A549 (cell line): Measurements from ENCODE around the gene TEKT5. TPM values are rescaled to one million over a fixed set of nuclear protein-coding genes. Genes with fewer than 3 reads are reported as not detected.

Source experiments
- ATAC-seq, 2 experiments: fragments of 200-7000 bp in 1 of 2; fragments of >200 bp in 1 of 2; cut with Nextera tagmentation in 1 of 2; cut with Tn5 transposase in 1 of 2; 3 replicates each; pipeline versions ENCODE4 v1.8.0 to v1.9.1; 2018 to 2020; ENCODE audit warnings: mild to moderate bottlenecking in 1 of 2, moderate library complexity in 1 of 2
- CTCF ChIA-PET: fragments of 300-600 bp; sonication (Branson Sonifier 250); formaldehyde crosslinking; extraction: SDS; loops from one replicate; lab custom pipeline; 2021; ENCODE audit warnings: antibody characterized with exemption, inconsistent platforms; lab: Yijun Ruan, JAX
- POLR2A ChIA-PET: fragments of 350-600 bp; formaldehyde crosslinking; extraction: SDS; loops from one replicate; lab custom pipeline; 2021; ENCODE audit warnings: antibody characterized with exemption, inconsistent platforms; lab: Yijun Ruan, JAX
- DNase-seq, 2 experiments: peaks; one replicate each; pipeline versions ENCODE4 v3.0.0 to v3.0.0-alpha.2; 2011 to 2016; ENCODE audit warnings: low read depth in 1 of 2, low spot score in 1 of 2
- FAIRE-seq: peaks from 2 replicates; lab custom pipeline; 2011; peaks lifted over from hg19 to GRCh38; lab: Jason Lieb, UNC
- H3K27ac ChIP-seq, 2 experiments: fragments of >200 bp; sonication (Bioruptor Twin); formaldehyde crosslinking; 3 replicates each; pipeline ENCODE4 v1.5.1; 2016 to 2017
- H3K4me1 ChIP-seq: fragments of >200 bp; sonication (Bioruptor Twin); formaldehyde crosslinking; 3 replicates; pipeline ENCODE4 v1.6.1; 2016
- H3K4me2 ChIP-seq: fragments of >200 bp; sonication (Bioruptor Twin); formaldehyde crosslinking; 3 replicates; pipeline ENCODE4 v1.6.1; 2016
- H3K4me3 ChIP-seq: fragments of >200 bp; sonication (Bioruptor Twin); formaldehyde crosslinking; 3 replicates; pipeline ENCODE4 v1.5.1; 2016
- H3K9me3 ChIP-seq: fragments of >200 bp; sonication (Bioruptor Twin); formaldehyde crosslinking; 3 replicates; pipeline ENCODE4 v1.6.1; 2016
- CBX8 ChIP-seq: fragments of 200-600 bp; sonication (generic); IDR thresholded peaks from 2 replicates; pipeline ENCODE4 v1.6.1; 2016
- CEBPB ChIP-seq, 2 experiments: fragments of >200 bp in 1 of 2; sonication (Bioruptor Twin) in 1 of 2; formaldehyde crosslinking in 1 of 2; IDR thresholded peaks; 2 replicates each; pipeline ENCODE4 v1.6.1; 2012 to 2016
- EHMT2 ChIP-seq: fragments of 200-600 bp; sonication (generic); IDR thresholded peaks from 2 replicates; pipeline ENCODE4 v1.6.1; 2016; ENCODE audit warnings: antibody characterized with exemption, low read depth, mild to moderate bottlenecking, moderate library complexity
- EP300 ChIP-seq, 2 experiments: fragments of >200 bp; sonication (Bioruptor Twin); formaldehyde crosslinking; IDR thresholded peaks; 2 replicates in 1 of 2; 3 replicates in 1 of 2; pipeline ENCODE4 v1.6.1; 2016 to 2017
- ESRRA ChIP-seq: fragments of 150-350 bp; IDR thresholded peaks from 2 replicates; pipeline ENCODE4 v1.6.1; 2014; ENCODE audit warnings: mild to moderate bottlenecking, low read length, borderline replicate concordance
- FOSL2 ChIP-seq, 2 experiments: fragments of 450-650 bp in 1 of 2; fragments of >200 bp in 1 of 2; sonication (Bioruptor Twin) in 1 of 2; formaldehyde crosslinking; IDR thresholded peaks; 2 replicates each; pipeline versions ENCODE4 v1.5.0 to v1.6.1; 2016 to 2020; ENCODE audit warnings: mild to moderate bottlenecking in 1 of 2, moderate library complexity in 1 of 2
- GATA3 ChIP-seq: IDR thresholded peaks from 2 replicates; pipeline ENCODE4 v1.6.1; 2012; ENCODE audit warnings: borderline replicate concordance
- HOXB5 ChIP-seq: fragments of 250-450 bp; sonication (Bioruptor Pico); IDR thresholded peaks from 2 replicates; pipeline ENCODE4 v1.5.0; 2020; ENCODE audit warnings: mild to moderate bottlenecking, moderate library complexity
- JUN ChIP-seq, 2 experiments: fragments of >200 bp; sonication (Bioruptor Twin); formaldehyde crosslinking; IDR thresholded peaks; 2 replicates in 1 of 2; 3 replicates in 1 of 2; pipeline ENCODE4 v1.6.1; 2016 to 2017
- JUNB ChIP-seq: fragments of >200 bp; sonication (Bioruptor Twin); formaldehyde crosslinking; IDR thresholded peaks from 2 replicates; pipeline ENCODE4 v1.6.1; 2016
- KDM1A ChIP-seq: fragments of 200-600 bp; sonication (generic); IDR thresholded peaks from 2 replicates; pipeline ENCODE4 v1.6.1; 2016; ENCODE audit warnings: low read depth, mild to moderate bottlenecking
- KDM5A ChIP-seq: fragments of 200-600 bp; sonication (generic); IDR thresholded peaks from 2 replicates; pipeline ENCODE4 v1.6.1; 2016; ENCODE audit warnings: antibody characterized with exemption, mild to moderate bottlenecking
- MAFK ChIP-seq: fragments of 450-650 bp; IDR thresholded peaks from 2 replicates; pipeline ENCODE4 v1.6.1; 2014; ENCODE audit not compliant: partially characterized antibody
- MYC ChIP-seq: IDR thresholded peaks from 2 replicates; pipeline ENCODE4 v1.6.1; 2012; ENCODE audit warnings: mild to moderate bottlenecking, inconsistent platforms, low read length, improper control_type of control experiment, borderline replicate concordance
- NPAS2 ChIP-seq: fragments of 250-450 bp; sonication (Bioruptor Pico); IDR thresholded peaks from 2 replicates; pipeline ENCODE4 v1.8.0; 2022; ENCODE audit warnings: mild to moderate bottlenecking, moderate library complexity, borderline replicate concordance
- NR3C1 ChIP-seq: fragments of >200 bp; sonication (Bioruptor Twin); formaldehyde crosslinking; IDR thresholded peaks from 3 replicates; pipeline ENCODE4 v1.6.1; 2017
- PBX3 ChIP-seq: IDR thresholded peaks from 2 replicates; pipeline ENCODE4 v1.6.1; 2012
- POLR2AphosphoS2 ChIP-seq: conservative IDR thresholded peaks from 2 replicates; pipeline ENCODE4 v1.6.1; 2012; ENCODE audit warnings: low read length, improper control_type of control experiment, inconsistent platforms
- RAD21 ChIP-seq, 2 experiments: fragments of >200 bp in 1 of 2; sonication (Bioruptor Twin) in 1 of 2; formaldehyde crosslinking in 1 of 2; IDR thresholded peaks in 1 of 2; conservative IDR thresholded peaks in 1 of 2; 2 replicates in 1 of 2; 3 replicates in 1 of 2; pipeline ENCODE4 v1.6.1; 2012 to 2018; ENCODE audit warnings: inconsistent platforms in 1 of 2
- RARB ChIP-seq: fragments of 250-450 bp; sonication (Bioruptor Pico); IDR thresholded peaks from 2 replicates; pipeline ENCODE4 v1.8.0; 2021; ENCODE audit warnings: mild to moderate bottlenecking, moderate library complexity
- RCOR1 ChIP-seq: fragments of 150-350 bp; IDR thresholded peaks from 2 replicates; pipeline ENCODE4 v1.6.1; 2014; ENCODE audit warnings: antibody characterized with exemption, low read length, low read depth
- REST ChIP-seq: fragments of 200-600 bp; sonication (generic); IDR thresholded peaks from 2 replicates; pipeline ENCODE4 v1.6.1; 2016; ENCODE audit warnings: antibody characterized with exemption, mild to moderate bottlenecking, moderate library complexity
- RFX5 ChIP-seq: fragments of 450-650 bp; IDR thresholded peaks from 2 replicates; pipeline ENCODE4 v1.7.1; 2014; ENCODE audit warnings: antibody characterized with exemption, mild to moderate bottlenecking, moderate library complexity
- RNF2 ChIP-seq: fragments of 200-600 bp; sonication (generic); IDR thresholded peaks from 2 replicates; pipeline ENCODE4 v1.6.1; 2016; ENCODE audit warnings: low read depth, mild to moderate bottlenecking, antibody characterized with exemption, moderate library complexity, borderline replicate concordance
- TFCP2L1 ChIP-seq: fragments of 250-450 bp; sonication (Bioruptor Pico); IDR thresholded peaks from 2 replicates; pipeline ENCODE4 v1.5.0; 2021; ENCODE audit warnings: mild to moderate bottlenecking
- USF2 ChIP-seq: fragments of 450-650 bp; IDR thresholded peaks from 2 replicates; pipeline ENCODE4 v1.6.1; 2014; ENCODE audit warnings: antibody characterized with exemption
- WGBS: methylation state at CpG from one replicate; pipeline ENCODE4 v1.1.6; 2017; ENCODE audit errors: missing lambda C conversion rate; 5-methylcytosine and 5-hydroxymethylcytosine counted together
- polyA plus RNA-seq, 4 experiments: library from polyadenylated mRNA; depleted of rRNA in 3 of 4; stranded (reverse); fragments of >200 nt; fragmentation: RNase III in 1 of 4; extraction: RNeasy Plus Mini Kit Qiagen cat#74134 plus additional on column Dnase treatment in 1 of 4; gene quantifications; 2 replicates in 3 of 4; 3 replicates in 1 of 4; pipeline ENCODE4 v1.2.3, GENCODE V29; 2011 to 2017
- TF ChIP-seq, protein P1 (sequence below): fragments of >200 bp; sonication (Bioruptor Twin); formaldehyde crosslinking; IDR thresholded peaks from 3 replicates; pipeline ENCODE4 v1.5.1; 2016
- TF ChIP-seq, protein P2 (sequence below): IDR thresholded peaks from 2 replicates; pipeline ENCODE4 v1.6.1; 2012

Gene TEKT5
- polyA plus RNA-seq, 2 of the 4 experiments (the other 2 are of a cell fraction): 0.14 TPM; not detected in 1

- 72% methylated on average over 9 of the region's 10 CpGs for WGBS
- H3K4me2 ChIP-seq: no peak overlapping the region
- no peak overlapping the region for H3K27ac ChIP-seq
- no peaks in the 10 kb centered on the region for H3K9me3 ChIP-seq
- FAIRE-seq (no peak), DNase-seq (no peak), ATAC-seq (no peak)
- no peak overlapping the region for H3K4me3 ChIP-seq
- TF ChIP-seq REST: no peak
- no peak for TF ChIP-seq JUNB
- no peak for TF ChIP-seq GATA3
- no peak for TF ChIP-seq KDM5A
- no peak for TF ChIP-seq RFX5
- TF ChIP-seq CBX8: no peak
- TF ChIP-seq RAD21 (conservative IDR thresholded peaks at IDR 0.05 in 1 of 2, IDR thresholded peaks at IDR 0.05 in 1 of 2): no peak
- no peak for TF ChIP-seq KDM1A
- TF ChIP-seq RCOR1: no peak
- TF ChIP-seq MYC: no peak
- no peak for TF ChIP-seq MAFK
- TF ChIP-seq EP300 (IDR thresholded peaks at IDR 0.05): no peak
- CTCF ChIA-PET: no interaction called here
- no peaks in the 10 kb centered on the region for H3K4me1 ChIP-seq
- POLR2A ChIA-PET: no interaction called here
These were observed 6.4 kb downstream of the TEKT5 start for GRCh38 chr16:10688291-10688690.

- Histone ChIP-seq H3K4me3 (no peak overlapping the region), H3K4me2 (no peak overlapping the region), H3K4me1 (no peaks in the 10 kb centered on the region), H3K9me3 (no peaks in the 10 kb centered on the region), H3K27ac (no peak overlapping the region)
- FAIRE-seq (no peak), ATAC-seq (no peak), DNase-seq (no peak)
- POLR2A ChIA-PET: no interaction called here
- no peak for TF ChIP-seq CEBPB (IDR thresholded peaks at IDR 0.05)
- TF ChIP-seq, protein P1, sequence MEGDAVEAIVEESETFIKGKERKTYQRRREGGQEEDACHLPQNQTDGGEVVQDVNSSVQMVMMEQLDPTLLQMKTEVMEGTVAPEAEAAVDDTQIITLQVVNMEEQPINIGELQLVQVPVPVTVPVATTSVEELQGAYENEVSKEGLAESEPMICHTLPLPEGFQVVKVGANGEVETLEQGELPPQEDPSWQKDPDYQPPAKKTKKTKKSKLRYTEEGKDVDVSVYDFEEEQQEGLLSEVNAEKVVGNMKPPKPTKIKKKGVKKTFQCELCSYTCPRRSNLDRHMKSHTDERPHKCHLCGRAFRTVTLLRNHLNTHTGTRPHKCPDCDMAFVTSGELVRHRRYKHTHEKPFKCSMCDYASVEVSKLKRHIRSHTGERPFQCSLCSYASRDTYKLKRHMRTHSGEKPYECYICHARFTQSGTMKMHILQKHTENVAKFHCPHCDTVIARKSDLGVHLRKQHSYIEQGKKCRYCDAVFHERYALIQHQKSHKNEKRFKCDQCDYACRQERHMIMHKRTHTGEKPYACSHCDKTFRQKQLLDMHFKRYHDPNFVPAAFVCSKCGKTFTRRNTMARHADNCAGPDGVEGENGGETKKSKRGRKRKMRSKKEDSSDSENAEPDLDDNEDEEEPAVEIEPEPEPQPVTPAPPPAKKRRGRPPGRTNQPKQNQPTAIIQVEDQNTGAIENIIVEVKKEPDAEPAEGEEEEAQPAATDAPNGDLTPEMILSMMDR: no peak
- no peak for TF ChIP-seq NPAS2 (CRISPR knock-in tag)
- no peak for TF ChIP-seq ESRRA
- TF ChIP-seq, protein P2, sequence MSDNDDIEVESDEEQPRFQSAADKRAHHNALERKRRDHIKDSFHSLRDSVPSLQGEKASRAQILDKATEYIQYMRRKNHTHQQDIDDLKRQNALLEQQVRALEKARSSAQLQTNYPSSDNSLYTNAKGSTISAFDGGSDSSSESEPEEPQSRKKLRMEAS: no peak
- TF ChIP-seq RARB (CRISPR knock-in tag): no peak
- WGBS: 69% methylated on average over 7 of the region's 7 CpGs
- CTCF ChIA-PET: interaction anchor here (0.8 to 1.7 kb wide), 2 partner anchors 17 to 171 kb away, joined by 3 to 4 read pairs; no protein-coding TSS in a partner anchor
These were observed 9.0 kb downstream of the TEKT5 start for GRCh38 chr16:10685709-10686108.

- POLR2A ChIA-PET: no interaction called here
- WGBS: 63% methylated on average over 13 of the region's 14 CpGs
- ATAC-seq (no peak), FAIRE-seq (no peak), DNase-seq (no peak)
- no peaks in the 10 kb centered on the region for H3K4me1 ChIP-seq
- CTCF ChIA-PET: interaction anchor here (0.6 to 1.7 kb wide), 2 partner anchors 16 to 456 kb away, joined by 3 to 4 read pairs; no protein-coding TSS in a partner anchor
- no peak overlapping the region for H3K4me2 ChIP-seq
- no peak overlapping the region for H3K27ac ChIP-seq
- no peak overlapping the region for H3K4me3 ChIP-seq
- TF ChIP-seq RNF2 (no peak), FOSL2 (IDR thresholded peaks at IDR 0.05) (no peak), FOSL2 (CRISPR knock-in tag; IDR thresholded peaks at IDR 0.05) (no peak), ESRRA (no peak), JUN (IDR thresholded peaks at IDR 0.05) (no peak), TFCP2L1 (CRISPR knock-in tag) (no peak), RFX5 (no peak), HOXB5 (CRISPR knock-in tag) (no peak), EHMT2 (no peak), NR3C1 (no peak), USF2 (no peak), PBX3 (no peak), POLR2AphosphoS2 (no peak)
- no peaks in the 10 kb centered on the region for H3K9me3 ChIP-seq
These were observed 10.1 kb downstream of the TEKT5 start for GRCh38 chr16:10684511-10685151.
